OCI-LY1 (cell line): Measurements from ENCODE around the gene MAPK11.

Experiments
- EZH2 ChIP-seq: fragments of 200-600 bp; sonication (generic), shearing (Covaris generic); IDR thresholded peaks from 2 replicates; pipeline ENCODE4 v1.8.0; 2017; ENCODE audit warnings: borderline replicate concordance, mixed run types, mild to moderate bottlenecking, antibody characterized with exemption, low read length, moderate library complexity, mixed read lengths
- TF ChIP-seq, protein P1 (sequence below): fragments of 200-600 bp; sonication (generic), shearing (Covaris generic); IDR thresholded peaks from 2 replicates; pipeline ENCODE4 v1.5.1; 2017; ENCODE audit warnings: mild to moderate bottlenecking, antibody characterized with exemption, low read length, moderate library complexity, mixed read lengths

GRCh38 chr22:50227579-50228215, 42.5 kb downstream of the MAPK11 start:
- TF ChIP-seq, protein P1, sequence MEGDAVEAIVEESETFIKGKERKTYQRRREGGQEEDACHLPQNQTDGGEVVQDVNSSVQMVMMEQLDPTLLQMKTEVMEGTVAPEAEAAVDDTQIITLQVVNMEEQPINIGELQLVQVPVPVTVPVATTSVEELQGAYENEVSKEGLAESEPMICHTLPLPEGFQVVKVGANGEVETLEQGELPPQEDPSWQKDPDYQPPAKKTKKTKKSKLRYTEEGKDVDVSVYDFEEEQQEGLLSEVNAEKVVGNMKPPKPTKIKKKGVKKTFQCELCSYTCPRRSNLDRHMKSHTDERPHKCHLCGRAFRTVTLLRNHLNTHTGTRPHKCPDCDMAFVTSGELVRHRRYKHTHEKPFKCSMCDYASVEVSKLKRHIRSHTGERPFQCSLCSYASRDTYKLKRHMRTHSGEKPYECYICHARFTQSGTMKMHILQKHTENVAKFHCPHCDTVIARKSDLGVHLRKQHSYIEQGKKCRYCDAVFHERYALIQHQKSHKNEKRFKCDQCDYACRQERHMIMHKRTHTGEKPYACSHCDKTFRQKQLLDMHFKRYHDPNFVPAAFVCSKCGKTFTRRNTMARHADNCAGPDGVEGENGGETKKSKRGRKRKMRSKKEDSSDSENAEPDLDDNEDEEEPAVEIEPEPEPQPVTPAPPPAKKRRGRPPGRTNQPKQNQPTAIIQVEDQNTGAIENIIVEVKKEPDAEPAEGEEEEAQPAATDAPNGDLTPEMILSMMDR: no peak
- no peak for TF ChIP-seq EZH2
